Measurements from ENCODE around the gene SH3PXD2B.
A peak's percentile ranks its signal among the peaks of the same experiment; 100 is the strongest.
"Not testable (repeated sequence)": the region's sequence is repeated elsewhere in the genome, so short reads cannot be mapped to it uniquely, and the experiment has no call there.

Gene SH3PXD2B

GRCh38 chr5:172361566-172362238, 92.6 kb downstream of the SH3PXD2B start:
- no peak for DNase-seq

GRCh38 chr5:172358345-172358744, 96.0 kb downstream of the SH3PXD2B start:
- no peak for DNase-seq

GRCh38 chr5:172356527-172356926, 97.8 kb downstream of the SH3PXD2B start:
- no peak for DNase-seq

- DNase-seq = no peak
Observed at GRCh38 chr5:172356047-172356446, 98.3 kb downstream of the SH3PXD2B start.

- DNase-seq = no peak
Observed at GRCh38 chr5:172353846-172354245, 100.5 kb downstream of the SH3PXD2B start.

GRCh38 chr5:172353271-172353812, 101.0 kb downstream of the SH3PXD2B start:
- no peak for DNase-seq

GRCh38 chr5:172352526-172352925, 101.8 kb downstream of the SH3PXD2B start:
- not testable (repeated sequence) for DNase-seq

- DNase-seq = no peak
Observed at GRCh38 chr5:172351240-172351778, 103.0 kb downstream of the SH3PXD2B start.

- no peak for DNase-seq
Observed at GRCh38 chr5:172350212-172351181, 103.8 kb downstream of the SH3PXD2B start.

- not testable (repeated sequence) for DNase-seq
Observed at GRCh38 chr5:172348733-172349132, 105.6 kb downstream of the SH3PXD2B start.

GRCh38 chr5:172348084-172348483, 106.2 kb downstream of the SH3PXD2B start:
- no peak for DNase-seq

- DNase-seq = no peak
Observed at GRCh38 chr5:172347496-172348052, 106.8 kb downstream of the SH3PXD2B start.

- DNase-seq = no peak
Observed at GRCh38 chr5:172345881-172346280, 108.4 kb downstream of the SH3PXD2B start.

GRCh38 chr5:172344855-172345409, 109.4 kb downstream of the SH3PXD2B start:
- DNase-seq = no peak

- DNase-seq = no peak
Observed at GRCh38 chr5:172343741-172344140, 110.6 kb downstream of the SH3PXD2B start.

- DNase-seq = peak; percentile 43
Observed at GRCh38 chr5:172342918-172343317, 111.4 kb downstream of the SH3PXD2B start.

- DNase-seq = no peak
Observed at GRCh38 chr5:172339264-172340180, 114.8 kb downstream of the SH3PXD2B start.

- peak; percentile 66 for DNase-seq
Observed at GRCh38 chr5:172336676-172337285, 117.5 kb downstream of the SH3PXD2B start.

GRCh38 chr5:172336264-172336663, 118.1 kb downstream of the SH3PXD2B start:
- DNase-seq = peak; percentile 64

- no peak for DNase-seq
Observed at GRCh38 chr5:172335721-172336120, 118.6 kb downstream of the SH3PXD2B start.

GRCh38 chr5:172334641-172335040, 119.7 kb downstream of the SH3PXD2B start:
- DNase-seq = no peak
